DMS114 treated with DMSO at 0.1 percent for 48 hours (cell line): Measurements from ENCODE around the gene CCDC88A.
"Not testable (repeated sequence)": the region's sequence is repeated elsewhere in the genome, so short reads cannot be mapped to it uniquely, and the experiment has no call there.

Experiments
- DNase-seq: peaks from one replicate; lab custom pipeline; 2025; ENCODE audit not compliant: unreplicated experiment; lab: John Stamatoyannopoulos, UW

CCDC88A gene

DNA sequence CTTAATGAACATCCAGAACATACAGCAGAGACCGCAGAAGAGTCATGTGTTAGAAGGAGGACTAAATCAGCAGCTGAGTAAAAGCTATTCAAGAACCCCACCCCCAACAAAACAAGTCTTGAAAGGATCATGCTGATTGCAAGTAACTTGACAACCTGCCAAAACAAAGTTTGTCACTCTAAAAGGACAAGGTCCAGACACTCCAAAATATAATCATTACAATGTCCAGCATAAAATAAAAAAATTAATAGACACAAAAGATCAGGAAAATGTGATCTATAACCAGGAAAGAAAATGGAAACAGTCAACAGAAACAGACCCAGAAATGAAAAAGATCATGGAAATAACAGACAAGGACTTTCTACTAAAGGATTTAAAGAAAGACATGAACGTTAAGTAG lies 28.5 kb downstream of the CCDC88A start:
- DNase-seq = no peak

GRCh38 chr2:55385516-55385915 lies 34.1 kb downstream of the CCDC88A start:
- not testable (repeated sequence) for DNase-seq

DNA sequence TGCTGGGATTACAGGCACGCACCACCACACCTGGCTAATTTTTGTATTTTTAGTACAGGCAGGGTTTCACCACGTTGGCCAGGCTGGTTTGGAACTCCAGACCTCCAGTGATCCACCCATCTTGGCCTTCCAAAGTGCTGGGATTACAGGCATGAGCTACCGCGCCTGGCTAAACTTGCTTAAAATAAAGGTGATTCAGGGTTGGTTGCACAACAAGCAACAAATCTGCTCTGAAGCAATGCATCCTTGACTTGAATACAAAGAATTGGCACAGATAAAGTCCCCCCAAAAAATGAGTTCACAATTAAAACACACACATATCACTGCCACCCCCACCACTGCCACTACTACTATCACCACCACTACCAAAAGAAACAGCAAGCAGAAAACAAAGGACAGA lies 34.9 kb downstream of the CCDC88A start:
- no peak for DNase-seq

- DNase-seq = no peak
Observed at GRCh38 chr2:55371376-55371775, 48.3 kb downstream of the CCDC88A start.

GRCh38 chr2:55370208-55370607 lies 49.4 kb downstream of the CCDC88A start:
- no peak for DNase-seq

DNA sequence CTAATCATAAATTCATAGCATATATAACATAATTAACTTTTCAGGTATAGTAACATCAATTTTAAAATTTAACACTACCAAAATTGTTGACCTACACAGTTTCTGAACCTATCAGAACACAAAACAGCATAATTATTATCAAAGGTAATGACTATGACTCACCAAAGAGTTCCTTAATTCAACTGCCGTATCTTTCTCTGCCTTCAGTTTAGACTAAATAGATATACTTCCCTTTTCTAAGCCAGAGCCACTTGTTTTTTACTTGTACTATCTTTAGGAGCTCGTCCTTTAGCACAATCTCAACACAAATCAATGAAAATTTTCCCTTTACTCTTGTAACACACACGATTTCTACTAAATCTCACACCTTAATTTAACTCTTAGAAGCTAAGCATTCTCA lies 54.4 kb downstream of the CCDC88A start:
- no peak for DNase-seq

- no peak for DNase-seq
Observed at GRCh38 chr2:55364189-55365055, 55.2 kb downstream of the CCDC88A start.

DNA sequence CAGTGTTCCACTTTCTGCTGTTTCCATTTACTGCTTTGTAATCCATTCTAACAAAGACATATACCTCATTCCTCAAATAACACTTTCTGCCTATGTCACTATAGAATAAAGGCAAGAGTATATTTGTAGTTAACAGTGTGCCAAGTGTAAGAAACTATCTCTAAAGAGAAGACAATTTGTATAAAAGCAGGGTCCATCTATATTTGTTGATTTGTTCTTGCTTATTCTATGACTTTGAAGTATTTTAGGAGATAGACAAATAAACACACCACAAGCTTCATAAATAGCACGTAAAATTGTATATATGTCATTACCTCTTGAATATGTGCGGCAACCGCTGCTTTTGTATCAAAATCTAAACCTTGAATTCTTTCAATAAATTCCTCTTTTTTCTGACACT lies 56.0 kb downstream of the CCDC88A start:
- DNase-seq = no peak

DNA sequence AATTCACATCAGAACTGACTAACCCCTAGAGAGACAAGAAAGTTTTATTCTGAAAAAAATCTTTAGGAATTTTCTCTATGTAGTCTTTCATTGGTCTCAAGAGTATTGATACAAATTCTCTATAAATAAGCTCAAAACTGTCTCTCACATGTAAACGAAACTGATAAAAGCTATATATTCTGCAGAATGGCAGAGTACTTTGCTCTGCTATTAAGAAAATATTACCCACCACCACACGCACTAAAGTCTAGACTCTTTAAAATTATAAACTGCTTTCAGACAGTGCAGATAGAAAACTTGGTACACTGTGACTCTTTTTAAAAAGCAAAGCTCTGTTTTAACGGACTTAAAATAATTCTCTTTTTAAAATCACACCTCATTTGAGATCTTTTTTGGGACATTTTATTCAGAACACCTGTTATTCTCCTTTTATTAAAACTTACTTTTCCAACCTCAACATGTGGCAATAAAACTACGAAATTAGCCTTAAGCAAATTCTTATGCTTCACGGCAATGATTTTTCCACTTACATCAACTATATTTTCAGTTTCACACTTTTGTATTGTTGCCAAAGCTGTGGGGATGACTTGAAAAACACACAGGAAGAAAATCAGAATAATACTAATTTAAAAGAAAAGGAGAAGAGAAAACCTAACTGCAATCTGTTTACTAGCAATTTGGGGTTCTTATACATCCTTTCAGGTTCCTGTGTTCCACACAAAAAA lies 58.0 kb downstream of the CCDC88A start:
- no peak for DNase-seq

- no peak for DNase-seq
Observed at GRCh38 chr2:55358451-55358850, 61.2 kb downstream of the CCDC88A start.

- DNase-seq = no peak
Observed at GRCh38 chr2:55357927-55358326, 61.7 kb downstream of the CCDC88A start.

DNA sequence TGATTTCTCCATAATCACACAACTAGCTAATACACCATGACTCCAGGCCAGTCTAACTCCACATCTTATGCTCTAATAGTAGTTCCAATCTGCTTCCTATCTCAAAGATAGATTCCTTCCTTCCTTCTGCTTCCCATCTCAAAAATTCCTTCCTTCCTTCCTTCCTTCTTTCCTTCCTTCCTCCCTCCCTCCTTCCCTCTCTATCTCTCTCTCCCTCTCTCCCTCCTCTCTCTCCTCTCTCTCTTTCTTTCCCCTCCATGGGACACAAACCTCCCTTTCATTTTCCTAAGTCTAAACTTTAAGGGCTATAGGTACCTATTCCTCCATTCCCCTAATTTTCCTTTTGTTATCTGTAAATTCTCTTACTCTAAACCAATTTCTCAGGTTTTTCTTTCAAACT lies 62.5 kb downstream of the CCDC88A start:
- no peak for DNase-seq

- DNase-seq = not testable (repeated sequence)
Observed at GRCh38 chr2:55356136-55356535, 63.5 kb downstream of the CCDC88A start.

- no peak for DNase-seq
Observed at GRCh38 chr2:55355451-55355850, 64.2 kb downstream of the CCDC88A start.

- no peak for DNase-seq
Observed at GRCh38 chr2:55351672-55352071, 68.0 kb downstream of the CCDC88A start.

- no peak for DNase-seq
Observed at GRCh38 chr2:55345064-55345463, 74.6 kb downstream of the CCDC88A start.

DNA sequence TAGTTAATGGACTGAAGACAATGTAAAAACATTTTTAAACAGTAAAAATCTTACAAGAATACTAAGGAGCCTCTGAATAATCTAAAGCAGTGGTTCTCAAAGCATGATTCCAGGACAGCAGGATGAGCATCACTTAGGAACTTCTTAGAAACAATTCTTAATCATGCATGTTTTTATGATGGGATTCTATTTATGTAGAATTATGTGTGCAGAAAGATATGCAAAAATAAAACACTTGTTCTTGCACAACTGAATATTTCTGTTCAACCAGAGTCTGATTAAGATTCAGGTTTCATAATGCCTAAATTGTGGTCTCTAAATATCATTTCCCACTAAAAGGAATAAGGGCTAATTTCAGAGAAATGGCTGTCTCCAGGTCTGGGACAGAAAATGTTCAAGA lies 81.4 kb downstream of the CCDC88A start:
- DNase-seq = no peak

GRCh38 chr2:55334728-55335127 lies 84.9 kb downstream of the CCDC88A start:
- no peak for DNase-seq

DNA sequence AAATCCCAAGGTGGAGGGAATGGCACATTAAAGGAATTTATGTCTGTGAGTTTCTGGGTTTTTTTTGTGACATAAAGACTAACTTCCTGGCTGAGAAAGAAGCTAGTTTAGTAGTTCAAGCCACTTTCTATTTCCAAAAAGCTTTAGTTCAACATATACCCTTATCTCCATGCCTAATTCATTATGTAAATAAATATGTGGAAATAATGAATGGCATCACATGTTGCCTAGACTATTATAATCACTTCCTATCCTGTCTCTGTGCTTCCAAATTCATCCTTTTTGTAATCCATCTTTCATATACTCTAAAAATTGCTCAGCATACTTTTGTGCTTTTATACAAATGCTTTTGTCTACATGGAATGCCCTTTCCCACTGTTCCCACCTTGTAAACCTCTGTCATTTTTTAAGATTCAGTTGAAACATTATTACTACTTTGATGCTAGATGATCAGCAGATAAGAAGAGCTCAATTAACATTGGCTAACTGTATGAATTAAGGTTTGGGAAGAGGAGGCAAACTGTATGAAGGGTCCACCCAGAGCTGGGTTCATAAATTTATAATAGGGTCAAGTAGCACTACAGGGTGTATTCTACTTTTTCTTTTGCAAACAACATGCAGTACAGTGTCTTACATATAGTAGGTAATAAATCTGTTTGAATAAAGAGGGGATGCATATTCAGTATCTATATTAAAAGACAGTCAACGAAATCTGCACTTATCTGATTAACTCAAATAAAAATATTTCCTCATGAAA lies 88.9 kb downstream of the CCDC88A start:
- DNase-seq = no peak

DNA sequence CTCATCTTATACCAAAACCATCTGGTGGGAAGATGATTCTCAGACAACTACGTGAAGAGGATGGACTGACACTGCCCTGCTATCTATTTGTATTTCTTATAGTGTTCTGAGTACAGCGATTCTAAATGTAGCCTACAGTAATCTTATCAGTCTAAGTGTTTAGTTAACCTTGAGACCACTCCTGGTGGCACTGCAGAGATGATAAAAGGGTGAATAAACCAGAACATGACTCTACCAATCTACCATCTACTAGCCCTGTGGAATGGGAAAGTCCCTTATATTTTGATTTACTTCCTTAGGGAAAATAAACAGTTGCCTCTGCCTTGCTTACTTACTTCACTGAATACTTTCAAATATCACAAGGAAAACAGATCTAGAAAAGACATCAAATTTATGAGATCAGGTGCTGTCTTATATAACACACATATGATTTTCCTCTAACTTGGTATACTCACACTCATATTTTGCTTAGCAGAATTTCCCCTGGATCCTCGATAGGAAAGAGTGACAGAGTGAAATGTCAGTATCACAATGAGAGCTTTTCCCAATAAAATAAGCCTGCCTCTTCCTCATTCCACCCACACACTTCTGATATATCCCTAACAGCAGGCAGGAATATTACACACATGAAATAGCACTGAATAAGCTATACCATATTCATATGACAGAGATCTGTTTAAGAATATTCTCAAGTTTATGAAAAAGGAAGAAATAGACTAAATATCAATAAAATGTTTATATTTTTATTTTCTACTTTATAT lies 92.0 kb downstream of the CCDC88A start:
- no peak for DNase-seq

DNA sequence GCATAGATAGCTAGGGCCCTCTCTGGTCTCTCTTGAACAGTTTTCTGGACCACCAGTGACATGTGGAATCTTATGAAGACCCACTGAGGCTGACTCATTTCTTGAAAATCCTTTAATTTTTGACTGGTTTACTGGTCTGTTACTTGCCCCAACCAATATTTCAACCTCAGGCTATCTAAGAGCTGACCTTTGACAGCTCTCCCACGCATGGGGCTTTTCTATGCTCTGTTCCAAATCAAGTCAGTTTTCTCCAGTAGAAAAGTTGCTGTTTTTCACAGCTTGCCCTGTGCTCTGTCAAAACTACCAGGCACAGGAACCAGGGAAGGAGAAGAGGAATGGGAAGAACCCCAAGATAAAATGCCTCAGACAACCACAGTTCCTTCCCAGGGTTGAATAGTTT lies 104.7 kb downstream of the CCDC88A start:
- no peak for DNase-seq
